NCI-H69 (cell line): ENCODE data around the gene RPEL1.
"Not testable (repeated sequence)": the region's sequence is repeated elsewhere in the genome, so short reads cannot be mapped to it uniquely, and the experiment has no call there.

Source experiments
- DNase-seq: peaks from one replicate; lab custom pipeline; 2025; lab: John Stamatoyannopoulos, UW

Gene RPEL1

GRCh38 chr10:103245587-103245986 lies at the start of gene RPEL1:
Gene RPEL1 (plus strand): TSS chr10:103245887. CDS start chr10:103245997, 110 bp downstream.
- DNase-seq: not testable (repeated sequence)

- no peak for DNase-seq
These were observed 49.2 kb upstream of the RPEL1 start for GRCh38 chr10:103196516-103196915.

- no peak for DNase-seq
These were observed 48.5 kb upstream of the RPEL1 start for GRCh38 chr10:103197174-103197573.

DNA sequence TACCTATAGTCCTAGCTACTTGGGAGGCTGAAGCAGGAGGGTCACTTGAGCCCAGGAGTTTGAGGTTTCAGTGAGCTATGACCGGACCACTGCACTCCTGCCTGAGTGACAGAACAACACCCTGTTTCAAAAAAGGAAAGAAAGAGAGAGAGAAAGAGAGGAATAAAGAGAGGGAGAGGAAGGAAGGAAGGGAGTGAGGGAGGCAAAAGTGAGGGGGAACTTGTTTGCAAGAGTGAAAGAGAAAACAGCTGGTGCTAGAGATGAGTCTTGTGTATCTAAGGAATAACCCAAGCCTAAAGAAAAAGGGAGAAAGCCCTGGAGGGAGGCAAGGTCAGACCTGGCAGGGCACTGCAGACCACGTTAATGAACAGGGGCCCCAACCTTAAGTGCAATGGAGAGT lies 47.8 kb upstream of the RPEL1 start:
- DNase-seq: no peak

- DNase-seq: no peak
These were observed 47.0 kb upstream of the RPEL1 start for GRCh38 chr10:103198648-103199047.

DNA sequence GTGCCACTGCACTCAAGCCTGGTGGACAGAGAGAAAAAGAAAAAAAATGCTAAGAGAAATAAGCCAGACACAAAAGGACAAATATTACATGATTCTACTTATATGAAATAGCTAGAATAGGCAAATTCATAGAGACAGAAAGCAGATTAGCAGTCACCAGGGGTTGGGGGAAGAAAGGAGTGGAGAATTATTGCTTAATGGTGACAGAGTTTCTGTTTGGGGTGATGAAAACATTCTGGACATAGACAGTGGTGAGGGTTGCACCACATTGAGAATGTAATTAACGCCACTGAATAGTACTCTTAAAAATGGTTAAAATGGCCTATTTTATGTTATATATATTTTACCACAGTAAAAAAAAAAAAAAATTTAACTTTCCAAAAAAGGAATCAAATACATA lies 46.2 kb upstream of the RPEL1 start:
- DNase-seq: no peak

- no peak for DNase-seq
These were observed 43.4 kb upstream of the RPEL1 start for GRCh38 chr10:103202319-103202718.

DNA sequence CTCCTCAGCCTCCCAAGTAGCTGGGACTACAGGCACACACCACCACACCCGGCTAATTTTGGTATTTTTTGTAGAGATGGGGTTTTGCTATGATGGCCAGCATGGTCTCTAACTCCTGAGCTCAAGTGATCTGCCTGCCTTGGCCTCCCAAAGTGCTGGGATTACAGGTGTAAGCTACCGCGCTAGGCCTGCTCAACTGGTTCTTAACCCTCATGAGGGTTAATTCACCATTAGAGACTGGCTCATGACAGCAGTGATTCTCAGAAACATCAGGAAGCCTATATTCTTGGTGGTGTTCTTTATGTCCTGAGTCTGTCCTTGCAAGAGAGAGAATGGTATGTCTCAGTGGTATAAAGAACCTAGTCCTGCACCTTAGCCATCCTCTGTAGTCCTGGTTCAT lies 42.2 kb upstream of the RPEL1 start:
- DNase-seq: no peak

DNA sequence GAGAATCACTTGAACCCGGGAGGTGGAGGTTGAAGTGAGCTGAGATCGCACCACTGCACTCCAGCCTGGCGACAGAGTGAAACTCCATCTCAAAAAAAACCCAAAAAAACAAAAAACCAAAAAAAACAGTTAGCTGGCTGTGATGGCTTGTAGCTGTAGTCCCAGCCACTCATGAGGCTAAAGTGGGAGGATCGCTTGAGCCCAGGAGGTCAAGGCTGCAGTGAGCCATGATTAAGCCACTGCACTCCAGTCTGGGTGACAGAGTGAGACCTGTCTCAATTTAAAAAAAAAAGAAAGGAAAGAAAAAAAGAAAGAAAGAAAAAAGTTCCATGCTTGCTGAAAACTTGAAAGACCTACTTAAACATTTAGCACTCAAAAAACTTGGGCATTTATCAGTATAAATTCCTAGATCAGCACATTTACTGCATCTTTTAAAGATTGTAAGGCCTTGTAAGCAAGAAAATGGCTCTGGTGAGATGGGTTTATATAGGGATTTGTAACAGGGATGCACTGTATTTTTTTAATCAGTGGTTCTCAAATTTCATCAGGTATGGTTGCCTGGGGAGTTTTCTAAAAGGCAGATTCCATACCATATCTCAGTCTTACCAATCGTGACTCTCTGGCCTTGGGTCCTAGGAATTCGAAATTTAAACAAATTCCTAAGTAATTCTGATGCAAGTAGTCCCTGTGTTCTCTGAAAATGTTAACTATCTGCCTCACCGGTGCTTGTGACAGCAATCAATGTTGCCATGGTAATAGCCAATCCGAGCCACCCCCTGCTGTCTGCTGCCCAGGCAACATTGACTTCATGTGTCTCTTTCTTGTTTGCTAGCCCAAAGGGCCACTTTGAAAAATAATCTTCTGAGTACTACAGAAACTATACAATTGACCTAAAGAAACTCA lies 41.1 kb upstream of the RPEL1 start:
- DNase-seq: peak; percentile 38

GRCh38 chr10:103205401-103205800 lies 40.3 kb upstream of the RPEL1 start:
- not testable (repeated sequence) for DNase-seq

DNA sequence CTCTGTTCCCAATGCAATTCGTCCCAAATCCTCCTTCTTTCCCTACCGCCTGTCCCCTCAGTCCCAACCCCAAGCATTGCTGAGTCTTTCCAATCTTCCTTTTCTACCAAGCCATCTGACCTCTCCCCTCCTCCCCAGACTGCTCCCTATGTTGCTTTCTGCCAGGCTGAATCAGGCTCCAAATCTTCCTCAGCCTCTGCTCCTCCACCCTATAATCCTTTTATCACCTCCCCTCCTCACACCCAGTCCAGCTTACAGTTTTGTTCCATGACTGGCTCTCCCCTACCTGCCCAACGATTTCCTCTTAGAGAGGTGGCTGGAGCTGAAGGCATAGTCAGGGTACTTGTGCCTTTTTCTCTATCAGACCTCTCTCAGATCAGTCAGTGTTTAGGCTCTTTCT lies 39.0 kb upstream of the RPEL1 start:
- DNase-seq: not testable (repeated sequence)

DNA sequence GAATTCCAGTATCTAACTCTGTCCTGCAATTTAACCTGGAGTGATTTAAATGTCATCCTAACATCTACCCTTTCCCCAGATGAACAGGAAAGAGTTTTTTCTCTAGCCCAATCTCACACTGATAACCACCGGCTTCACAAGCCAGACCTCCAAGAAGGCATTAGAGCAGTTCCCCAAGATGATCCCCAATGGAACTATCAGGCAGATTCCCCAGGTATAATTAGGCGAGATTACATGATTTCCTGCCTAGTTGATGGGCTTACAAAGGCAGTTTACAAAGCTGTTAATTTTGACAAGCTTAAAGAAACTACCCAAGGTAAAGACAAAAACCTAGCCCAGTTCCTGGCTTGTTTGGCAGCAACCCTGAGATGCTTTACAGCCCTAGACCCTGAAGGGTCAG lies 38.5 kb upstream of the RPEL1 start:
- no peak for DNase-seq

GRCh38 chr10:103207643-103208042 lies 38.0 kb upstream of the RPEL1 start:
- not testable (repeated sequence) for DNase-seq

DNA sequence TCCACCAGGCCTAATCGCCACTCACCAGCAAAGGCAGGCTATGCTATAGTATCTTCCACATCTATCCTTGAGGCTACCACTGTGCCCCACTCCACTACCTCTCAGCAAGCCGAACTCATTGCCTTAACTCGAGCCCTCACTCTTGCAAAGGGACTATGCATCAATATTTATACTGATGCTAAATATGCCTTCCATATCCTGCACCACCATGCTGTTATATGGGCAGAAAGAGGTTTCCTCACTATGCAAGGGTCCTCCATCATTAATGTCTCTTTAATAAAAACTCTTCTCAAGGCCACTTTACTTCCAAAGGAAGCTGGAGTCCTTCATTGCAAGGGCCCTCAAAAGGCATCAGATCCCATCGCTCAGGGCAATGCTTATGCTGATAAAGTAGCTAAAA lies 35.4 kb upstream of the RPEL1 start:
- DNase-seq: not testable (repeated sequence)

DNA sequence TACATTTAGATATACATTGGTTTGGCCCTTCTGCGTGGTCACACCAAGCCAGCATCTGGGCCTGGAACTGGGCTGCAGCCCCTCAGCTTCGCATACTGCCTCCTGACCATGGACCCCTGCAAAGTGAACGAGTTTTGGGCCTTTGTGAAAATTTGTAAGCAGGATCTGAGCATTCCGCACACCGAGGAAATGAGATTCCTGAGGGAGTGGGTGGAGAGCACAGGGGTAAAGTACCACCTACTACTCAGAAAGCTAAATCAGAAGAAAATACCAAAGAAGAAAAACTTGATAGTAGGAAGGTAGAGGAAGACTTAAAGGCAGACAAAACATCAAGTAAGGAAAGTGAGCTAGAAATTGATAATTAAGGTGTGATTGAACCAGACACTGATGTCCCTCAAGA lies 30.1 kb upstream of the RPEL1 start:
- no peak for DNase-seq

DNA sequence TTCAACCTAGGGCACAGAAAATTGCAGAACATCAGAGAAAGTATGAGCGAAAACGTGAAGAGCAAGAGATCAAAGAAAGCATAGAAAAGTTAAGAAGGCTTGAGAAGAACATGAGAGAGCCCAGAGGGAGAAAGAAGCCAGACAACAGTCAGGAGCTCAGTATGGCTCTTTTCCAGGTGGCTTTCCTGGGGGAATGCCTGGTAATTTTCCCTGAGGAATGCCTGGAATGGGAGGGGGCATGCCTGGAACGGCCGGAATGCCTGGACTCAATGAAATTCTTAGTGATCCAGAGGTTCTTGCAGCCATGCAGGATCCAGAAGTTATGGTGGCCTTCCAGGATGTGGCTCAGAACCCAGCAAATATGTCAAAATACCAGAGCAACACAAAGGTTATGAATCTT lies 29.3 kb upstream of the RPEL1 start:
- not testable (repeated sequence) for DNase-seq

DNA sequence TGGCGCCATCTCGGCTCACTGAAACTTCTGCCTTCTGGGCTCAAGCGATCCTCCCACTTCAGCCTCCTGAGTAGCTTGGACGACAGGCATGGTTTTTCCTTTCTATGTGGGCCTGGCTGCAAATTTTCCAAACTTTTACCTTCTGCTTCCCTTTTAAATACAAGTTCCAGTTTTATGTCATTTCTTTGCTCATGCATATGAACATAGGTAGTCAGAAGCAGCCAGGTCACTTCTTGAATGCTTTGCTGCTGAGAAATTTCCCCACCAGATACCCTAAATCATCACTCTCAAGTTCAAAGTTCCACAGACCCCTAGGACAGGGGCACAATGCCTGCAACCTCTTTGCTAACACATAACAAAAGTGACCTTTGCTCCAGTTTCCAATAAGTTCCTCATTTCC lies 21.6 kb upstream of the RPEL1 start:
- no peak for DNase-seq

- DNase-seq: not testable (repeated sequence)
These were observed 21.0 kb upstream of the RPEL1 start for GRCh38 chr10:103224721-103225120.

GRCh38 chr10:103225939-103226338 lies 19.7 kb upstream of the RPEL1 start:
- no peak for DNase-seq

- no peak for DNase-seq
These were observed 18.3 kb upstream of the RPEL1 start for GRCh38 chr10:103227416-103227815.

DNA sequence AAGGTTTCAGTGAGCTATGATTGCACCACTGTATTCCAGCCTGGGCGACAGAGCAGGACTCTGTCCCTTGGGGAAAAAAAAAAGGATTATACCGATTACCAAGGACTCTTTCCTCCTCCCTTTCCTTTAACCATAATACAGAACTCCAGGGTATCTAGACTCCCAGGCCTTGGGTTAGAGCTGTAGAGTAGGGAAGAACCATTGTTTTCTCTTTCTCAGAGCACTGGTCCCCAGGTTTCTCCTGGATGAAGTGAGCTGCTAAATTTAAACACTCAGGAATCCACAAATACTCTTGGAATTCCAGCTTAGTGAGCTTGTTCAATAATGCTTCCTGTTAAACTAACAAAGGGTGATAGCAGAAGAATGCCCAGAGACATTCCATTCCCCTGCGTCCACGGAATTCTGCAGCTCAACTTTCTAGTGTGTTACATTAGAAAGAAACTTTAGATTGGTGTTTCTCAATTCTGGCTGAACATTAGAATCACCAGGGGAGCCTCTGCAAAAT lies 14.6 kb upstream of the RPEL1 start:
- DNase-seq: no peak

DNA sequence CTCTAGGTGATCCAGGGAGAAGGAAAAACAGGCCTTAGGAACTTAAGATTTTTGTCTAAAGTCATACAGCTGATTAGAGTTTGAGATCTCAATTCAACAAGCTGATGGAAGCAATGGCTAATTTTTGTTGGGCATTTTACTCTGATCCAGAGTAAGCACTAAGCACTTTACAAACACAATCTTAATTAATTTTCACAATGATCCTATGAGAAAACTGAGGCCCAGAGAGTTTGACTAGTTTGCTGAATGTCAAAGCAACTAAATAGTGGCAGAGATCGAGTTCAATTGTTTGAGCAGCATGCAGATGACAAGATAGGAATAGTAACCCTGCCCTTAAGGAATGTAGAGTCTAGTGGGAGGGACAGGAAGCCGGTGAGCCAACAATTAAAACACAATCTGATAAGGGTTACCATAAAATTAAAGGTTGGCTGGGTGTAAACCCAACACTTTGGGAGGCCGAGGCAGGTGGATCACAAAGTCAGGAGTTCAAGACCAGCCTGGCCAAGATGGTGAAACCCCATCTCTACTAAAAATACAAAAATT lies 13.5 kb upstream of the RPEL1 start:
- no peak for DNase-seq

DNA sequence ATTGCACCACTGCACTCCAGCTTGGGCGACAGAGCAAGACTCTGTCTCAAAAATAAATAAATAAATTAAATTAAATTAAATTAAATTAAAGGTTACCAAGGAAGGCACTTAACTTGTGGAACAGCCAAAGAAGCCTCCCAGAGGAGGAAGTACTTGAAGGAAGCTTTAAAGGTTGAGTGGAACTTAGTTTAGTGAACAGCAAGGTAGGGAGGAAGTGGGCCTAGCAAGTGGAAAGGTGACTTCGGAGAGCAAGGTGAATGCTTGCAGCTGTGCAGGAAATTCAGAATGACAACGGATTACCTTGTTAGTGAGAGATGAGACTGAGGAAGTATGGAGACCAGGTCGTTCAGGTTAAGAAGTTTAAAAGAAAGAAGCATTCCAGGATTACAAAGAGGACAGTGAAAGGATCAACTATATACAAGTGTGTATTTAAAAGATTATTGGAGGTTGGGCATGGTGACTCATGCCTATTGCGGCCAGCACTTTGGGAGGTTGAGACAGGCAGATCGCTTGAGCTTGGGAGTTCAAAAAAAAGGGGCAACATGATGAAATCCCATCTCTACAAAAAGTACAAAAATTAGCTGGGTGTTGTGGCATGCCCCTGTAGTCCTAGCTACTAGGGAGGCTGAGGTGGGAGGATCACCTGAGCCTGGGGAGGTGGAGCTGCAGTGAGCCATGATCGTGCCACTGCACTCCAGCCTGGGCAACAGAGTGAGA lies 12.8 kb upstream of the RPEL1 start:
- no peak for DNase-seq
